Stomach (tissue), 4 donors: ENCODE results near the gene C4BPA.

Experiments
- EP300 ChIP-seq: sonication (generic); formaldehyde crosslinking; IDR thresholded peaks from one replicate; pipeline ENCODE4 v1.6.1; 2017; ENCODE audit warnings: antibody characterized with exemption
- POLR2AphosphoS5 ChIP-seq, 3 donors: sonication (generic); formaldehyde crosslinking; IDR thresholded peaks; one replicate each; pipeline ENCODE4 v1.6.1; 2016; ENCODE audit warnings: antibody characterized with exemption in 3 of 3
- TF ChIP-seq, protein P1 (sequence below), 7 experiments: fragments of 450-650 bp in 4 of 7; fragments of 200-600 bp in 3 of 7; sonication (generic) in 3 of 7; IDR thresholded peaks; one replicate each; pipeline ENCODE4 v1.5.1; 2016 to 2019; ENCODE audit warnings: antibody characterized with exemption in 7 of 7, control low read depth in 2 of 7, mild to moderate bottlenecking in 1 of 7

GRCh38 chr1:207152792-207153468 lies 48.9 kb downstream of the C4BPA start:
- TF ChIP-seq, protein P1, sequence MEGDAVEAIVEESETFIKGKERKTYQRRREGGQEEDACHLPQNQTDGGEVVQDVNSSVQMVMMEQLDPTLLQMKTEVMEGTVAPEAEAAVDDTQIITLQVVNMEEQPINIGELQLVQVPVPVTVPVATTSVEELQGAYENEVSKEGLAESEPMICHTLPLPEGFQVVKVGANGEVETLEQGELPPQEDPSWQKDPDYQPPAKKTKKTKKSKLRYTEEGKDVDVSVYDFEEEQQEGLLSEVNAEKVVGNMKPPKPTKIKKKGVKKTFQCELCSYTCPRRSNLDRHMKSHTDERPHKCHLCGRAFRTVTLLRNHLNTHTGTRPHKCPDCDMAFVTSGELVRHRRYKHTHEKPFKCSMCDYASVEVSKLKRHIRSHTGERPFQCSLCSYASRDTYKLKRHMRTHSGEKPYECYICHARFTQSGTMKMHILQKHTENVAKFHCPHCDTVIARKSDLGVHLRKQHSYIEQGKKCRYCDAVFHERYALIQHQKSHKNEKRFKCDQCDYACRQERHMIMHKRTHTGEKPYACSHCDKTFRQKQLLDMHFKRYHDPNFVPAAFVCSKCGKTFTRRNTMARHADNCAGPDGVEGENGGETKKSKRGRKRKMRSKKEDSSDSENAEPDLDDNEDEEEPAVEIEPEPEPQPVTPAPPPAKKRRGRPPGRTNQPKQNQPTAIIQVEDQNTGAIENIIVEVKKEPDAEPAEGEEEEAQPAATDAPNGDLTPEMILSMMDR (IDR thresholded peaks at IDR 0.05), result no peak
- TF ChIP-seq POLR2AphosphoS5 (IDR thresholded peaks at IDR 0.05) (no peak), EP300 (no peak)
